ENCODE results near the gene CGB1. TPM values are rescaled to one million over a fixed set of nuclear protein-coding genes. Genes with fewer than 3 reads are reported as not detected.
A peak's percentile ranks its signal among the peaks of the same experiment; 100 is the strongest.

CGB1 gene
- total and polyA plus RNA-seq, 9 of the 15 experiments (the other 6 are each of a cell fraction or from before 2014, with no cell fraction given): not detected

DNA sequence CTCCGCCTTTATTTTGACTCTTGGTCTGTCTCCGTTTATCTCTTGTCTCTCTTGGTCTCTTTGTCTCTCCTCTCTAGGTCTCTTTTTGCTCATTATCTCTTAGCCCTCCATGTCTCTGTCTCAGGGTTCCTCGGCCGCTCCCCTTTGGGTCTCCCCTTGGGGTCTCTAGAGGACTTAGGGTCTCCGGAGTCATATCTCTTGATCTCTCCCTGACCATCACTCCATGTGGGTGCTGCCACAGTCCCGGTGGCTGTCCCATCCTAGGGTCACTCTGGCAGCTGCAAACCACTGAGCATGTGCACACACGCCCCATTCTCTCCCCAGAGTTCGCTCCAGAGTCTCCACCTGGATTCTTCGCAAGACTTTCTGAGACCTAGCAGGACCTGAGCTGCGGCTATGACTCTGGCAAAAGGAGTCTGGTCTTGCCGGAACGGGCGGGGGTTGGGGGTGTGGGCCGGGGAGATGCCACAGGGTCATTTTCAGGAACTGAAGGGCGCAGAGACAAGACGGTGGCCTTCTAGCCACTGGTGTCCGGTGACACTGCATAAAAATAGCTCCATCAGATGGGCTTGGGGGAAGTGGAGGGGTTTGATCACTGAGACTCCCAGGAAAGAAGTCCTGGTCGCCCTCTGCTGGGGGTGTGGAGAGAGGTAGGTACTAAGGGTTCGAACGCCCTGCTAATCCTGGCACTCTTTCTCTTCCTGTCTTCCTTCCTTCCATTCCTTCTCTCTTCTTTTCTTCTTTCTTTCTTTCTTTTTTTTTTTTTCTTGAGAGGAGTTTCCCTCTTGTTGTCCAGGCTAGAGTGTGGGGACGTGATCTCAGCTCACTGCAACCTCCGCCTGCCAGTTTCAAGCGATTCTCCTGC, 37.1 kb upstream of the CGB1 start (continued):
- no peak for TF ChIP-seq CHD4 (IDR thresholded peaks at IDR 0.05; ENCODE audit: insufficient read depth, insufficient replicate concordance, low read depth, low read length, poor library complexity, severe bottlenecking)
- TF ChIP-seq ZNF398 (CRISPR knock-in tag; IDR thresholded peaks at IDR 0.05): no peak
- 0 out of 2 replicates have a peak, but pooled peaks have one; percentile 5 for TF ChIP-seq ARID2 (IDR thresholded peaks at IDR 0.05)
- no peak for TF ChIP-seq BDP1 (IDR thresholded peaks at IDR 0.05; ENCODE audit: insufficient read depth, insufficient read length)
- TF ChIP-seq NFRKB (IDR thresholded peaks at IDR 0.05; ENCODE audit: low read depth): no peak
- TF ChIP-seq HSF4 (CRISPR knock-in tag; IDR thresholded peaks at IDR 0.05; ENCODE audit: borderline replicate concordance): no peak
- peak; percentile 54; the same call in 1 of the 2 replicates for TF ChIP-seq MTA1 (IDR thresholded peaks at IDR 0.05; ENCODE audit: borderline replicate concordance)
- no peak for TF ChIP-seq PHB (CRISPR knock-in tag; IDR thresholded peaks at IDR 0.05)
- no peak for TF ChIP-seq ZNF224 (CRISPR knock-in tag; IDR thresholded peaks at IDR 0.05)
- TF ChIP-seq POLR2G (IDR thresholded peaks at IDR 0.05; ENCODE audit: low read depth, low read length): 0 out of 2 replicates have a peak, but pooled peaks have one; percentile 26
- no peak for TF ChIP-seq SMAD1 (IDR thresholded peaks at IDR 0.05; ENCODE audit: low read depth, low read length, partially characterized antibody)
- no peak for TF ChIP-seq E2F1 (CRISPR knock-in tag; IDR thresholded peaks at IDR 0.05)
- no peak for TF ChIP-seq GABPA (tag; conservative IDR thresholded peaks at IDR 0.05; ENCODE audit: low read depth)
- TF ChIP-seq MEIS2 (IDR thresholded peaks at IDR 0.05; ENCODE audit: partially characterized antibody): no peak
- no peak for TF ChIP-seq NFE2L1 (tag; IDR thresholded peaks at IDR 0.05; ENCODE audit: borderline replicate concordance, low read depth)
- TF ChIP-seq BCL6 (CRISPR knock-in tag; IDR thresholded peaks at IDR 0.05): no peak
- TF ChIP-seq, protein P1, sequence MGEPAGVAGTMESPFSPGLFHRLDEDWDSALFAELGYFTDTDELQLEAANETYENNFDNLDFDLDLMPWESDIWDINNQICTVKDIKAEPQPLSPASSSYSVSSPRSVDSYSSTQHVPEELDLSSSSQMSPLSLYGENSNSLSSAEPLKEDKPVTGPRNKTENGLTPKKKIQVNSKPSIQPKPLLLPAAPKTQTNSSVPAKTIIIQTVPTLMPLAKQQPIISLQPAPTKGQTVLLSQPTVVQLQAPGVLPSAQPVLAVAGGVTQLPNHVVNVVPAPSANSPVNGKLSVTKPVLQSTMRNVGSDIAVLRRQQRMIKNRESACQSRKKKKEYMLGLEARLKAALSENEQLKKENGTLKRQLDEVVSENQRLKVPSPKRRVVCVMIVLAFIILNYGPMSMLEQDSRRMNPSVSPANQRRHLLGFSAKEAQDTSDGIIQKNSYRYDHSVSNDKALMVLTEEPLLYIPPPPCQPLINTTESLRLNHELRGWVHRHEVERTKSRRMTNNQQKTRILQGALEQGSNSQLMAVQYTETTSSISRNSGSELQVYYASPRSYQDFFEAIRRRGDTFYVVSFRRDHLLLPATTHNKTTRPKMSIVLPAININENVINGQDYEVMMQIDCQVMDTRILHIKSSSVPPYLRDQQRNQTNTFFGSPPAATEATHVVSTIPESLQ (CRISPR knock-in tag; IDR thresholded peaks at IDR 0.05): no peak
- TF ChIP-seq TCF7L2 (IDR thresholded peaks at IDR 0.05; ENCODE audit: low read depth, low read length): no peak
- no peak for TF ChIP-seq KLF1 (tag; IDR thresholded peaks at IDR 0.05)
- no peak for TF ChIP-seq ZNF263 (CRISPR knock-in tag; IDR thresholded peaks at IDR 0.05; ENCODE audit: borderline replicate concordance)
- TF ChIP-seq HDAC2 (IDR thresholded peaks at IDR 0.05): no peak
- TF ChIP-seq KDM2B (CRISPR knock-in tag; IDR thresholded peaks at IDR 0.05): no peak
- TF ChIP-seq ZFPM2 (CRISPR knock-in tag; IDR thresholded peaks at IDR 0.05): no peak
- TF ChIP-seq PYGO2 (tag; IDR thresholded peaks at IDR 0.05): no peak
- TF ChIP-seq NR2F6 (CRISPR knock-in tag; IDR thresholded peaks at IDR 0.05): no peak

All from K562 (cell line).